ENCODE measurements around the gene ELL2.

The ELL2 gene

DNA sequence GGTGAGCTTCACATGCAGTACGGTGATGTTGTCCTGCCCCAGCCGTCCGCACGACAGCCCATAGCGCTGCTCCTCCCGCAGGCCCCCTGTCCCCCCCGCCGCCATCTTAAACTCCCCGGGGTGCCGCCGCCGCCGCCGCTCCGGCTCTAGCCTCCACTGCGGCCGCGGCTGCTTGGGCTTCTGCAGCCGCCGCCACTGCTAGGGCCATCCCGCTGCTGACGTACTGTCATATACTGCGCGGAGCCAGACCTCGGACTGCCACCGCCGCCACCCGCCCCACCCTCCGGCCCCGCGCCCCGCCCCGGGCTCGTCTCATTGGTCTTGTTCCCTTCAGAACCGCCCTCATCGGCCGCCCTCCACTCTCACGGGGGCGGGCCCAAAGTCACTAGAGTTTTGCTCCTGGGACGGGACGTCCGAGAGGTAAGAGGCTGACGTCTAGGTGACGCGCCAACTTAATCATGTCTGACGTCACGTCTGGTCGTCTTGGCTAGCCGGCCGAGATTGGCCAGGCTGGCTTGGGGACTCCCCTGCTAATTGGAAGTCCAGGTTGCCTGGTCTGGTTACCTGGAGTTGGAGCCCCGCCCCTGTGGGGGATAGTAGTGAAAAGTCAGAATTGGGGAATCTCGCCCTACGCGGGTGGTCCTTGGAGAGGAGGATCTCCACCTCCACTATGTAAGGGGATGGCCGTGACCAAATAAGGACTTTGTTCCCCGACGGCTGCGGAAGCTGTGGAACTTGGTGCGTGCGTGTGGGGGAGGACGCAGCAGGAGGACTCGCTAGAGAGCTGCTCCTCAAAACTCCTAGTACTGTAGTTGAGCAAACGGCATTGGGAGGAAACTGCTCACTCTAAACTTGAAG, at the start of gene ELL2:
Gene ELL2 (minus strand): TSS at position 235 of the 858 bp plus-strand sequence. CDS start 130 bp downstream, at position 105.
- peak; percentile 91 to 95 for DNase-seq (ENCODE audit: low read depth in 2 of 2)

- no peak for DNase-seq (ENCODE audit: low read depth in 2 of 2)
These were observed 47.5 kb upstream of the ELL2 start for GRCh38 chr5:96008987-96009647.

DNA sequence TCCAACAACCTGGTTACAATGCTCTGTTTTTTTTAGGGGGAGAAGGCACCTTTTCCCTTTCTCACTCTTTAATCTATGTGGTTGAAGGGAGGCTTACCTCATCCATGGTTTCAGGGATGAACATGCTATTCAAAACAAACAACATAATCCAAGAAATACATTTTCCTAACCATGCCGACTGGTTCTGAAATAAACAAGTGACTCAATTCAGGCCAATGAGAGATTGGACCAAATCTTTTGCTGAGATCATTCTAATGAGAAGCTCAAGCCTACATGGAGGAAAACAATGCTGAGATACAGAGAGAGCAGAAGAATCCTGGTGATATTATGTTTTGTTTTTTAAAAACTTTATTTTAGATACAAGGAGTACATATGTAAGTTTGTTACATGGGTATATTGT, 46.8 kb upstream of the ELL2 start:
- DNase-seq (ENCODE audit: low read depth in 2 of 2), result no peak

DNA sequence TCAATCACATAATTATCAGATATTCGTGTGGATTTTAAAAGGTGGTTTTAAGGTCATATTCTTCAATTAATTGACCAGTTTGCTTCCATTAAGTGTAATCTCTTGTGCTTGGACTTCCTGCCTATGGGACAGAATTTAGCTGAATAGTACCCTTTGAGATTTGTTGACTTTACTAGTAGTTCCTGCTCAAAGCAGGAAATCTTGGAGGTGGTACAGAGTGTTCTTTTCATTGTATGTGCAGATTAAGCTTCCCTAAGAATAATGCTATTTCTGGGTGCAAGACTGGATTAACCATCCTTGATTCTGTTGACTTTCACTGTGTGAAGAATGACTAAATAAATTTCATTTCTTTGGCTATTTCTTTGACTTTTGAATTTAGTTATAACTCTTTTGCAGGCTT, 45.4 kb upstream of the ELL2 start:
- no peak for DNase-seq (ENCODE audit: low read depth in 2 of 2)

GRCh38 chr5:96006291-96006690, 44.6 kb upstream of the ELL2 start:
- DNase-seq (ENCODE audit: low read depth in 2 of 2), result no peak

DNA sequence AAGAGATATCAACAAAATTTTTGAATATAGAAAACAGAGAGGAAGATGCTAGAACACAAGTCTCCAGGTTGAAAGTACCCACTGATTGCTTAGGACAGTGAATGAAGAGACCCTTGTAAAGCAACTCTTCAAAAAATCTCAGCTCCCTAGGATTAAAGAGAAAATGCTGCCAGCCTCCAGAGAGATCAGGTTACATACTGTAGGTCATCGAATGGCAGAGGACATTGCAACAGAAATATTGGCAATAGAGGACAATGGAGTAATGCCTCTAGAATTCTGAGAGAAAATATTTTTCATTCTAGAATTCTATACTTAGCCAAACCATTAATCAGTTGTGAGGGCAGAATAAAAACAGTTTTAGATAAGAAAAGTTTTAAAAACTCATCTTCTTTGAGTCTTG, 43.1 kb upstream of the ELL2 start:
- DNase-seq (ENCODE audit: low read depth in 2 of 2), result no peak

- no peak for DNase-seq (ENCODE audit: low read depth in 2 of 2)
These were observed 42.4 kb upstream of the ELL2 start for GRCh38 chr5:96004087-96004486.

- DNase-seq (ENCODE audit: low read depth in 2 of 2), result no peak
These were observed 39.6 kb upstream of the ELL2 start for GRCh38 chr5:96001262-96001661.

GRCh38 chr5:96000308-96000707, 38.7 kb upstream of the ELL2 start:
- DNase-seq (ENCODE audit: low read depth in 2 of 2), result no peak

- DNase-seq (ENCODE audit: low read depth in 2 of 2), result no peak
These were observed 35.5 kb upstream of the ELL2 start for GRCh38 chr5:95996904-95997723.

DNA sequence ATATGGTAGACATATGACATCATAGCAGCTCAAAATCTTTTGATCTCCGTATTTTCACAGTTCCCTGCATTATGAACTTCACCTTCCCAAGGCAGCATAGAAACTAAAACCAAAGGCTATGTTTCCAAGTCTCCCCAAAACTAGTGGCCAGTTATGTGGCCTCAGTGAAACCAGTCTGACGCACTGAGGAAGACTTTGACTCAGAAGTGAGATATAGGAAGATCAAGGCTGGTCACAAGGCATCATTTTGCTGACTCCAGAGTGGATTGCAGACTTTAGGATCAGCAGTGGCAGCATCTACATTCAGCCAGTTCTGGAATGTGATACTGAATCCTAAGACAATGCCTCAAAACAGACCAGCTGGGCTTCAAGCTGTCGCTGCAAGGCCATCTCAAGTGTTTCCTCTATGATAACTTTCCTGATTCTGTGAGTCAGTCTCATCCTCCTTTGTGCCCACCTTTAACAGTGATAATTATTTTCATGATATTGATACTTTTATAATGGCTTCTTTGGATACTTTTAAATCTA, 34.4 kb upstream of the ELL2 start:
- DNase-seq (ENCODE audit: low read depth in 2 of 2), result no peak

DNA sequence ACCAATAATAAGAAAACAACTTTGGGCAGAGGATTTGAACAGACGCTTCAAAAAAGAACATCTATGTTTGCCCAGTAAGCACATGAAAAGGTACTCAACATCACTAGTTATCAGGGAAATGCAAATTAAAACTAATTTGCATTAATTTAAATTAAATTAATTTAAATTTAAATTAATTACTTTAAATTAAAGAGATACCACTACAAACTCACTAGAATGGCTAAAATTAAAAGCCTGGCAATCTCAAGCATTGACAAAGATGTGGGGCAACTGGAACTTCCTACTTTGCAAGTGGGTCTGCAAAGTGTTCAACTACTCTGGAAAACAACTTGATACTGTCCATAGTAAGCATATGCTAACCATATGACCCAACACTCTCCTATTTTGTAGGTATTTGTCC, 32.1 kb upstream of the ELL2 start:
- no peak for DNase-seq (ENCODE audit: low read depth in 2 of 2)

- DNase-seq (ENCODE audit: low read depth in 2 of 2), result no peak
These were observed 31.6 kb upstream of the ELL2 start for GRCh38 chr5:95993266-95993665.

- no peak for DNase-seq (ENCODE audit: low read depth in 2 of 2)
These were observed 27.8 kb upstream of the ELL2 start for GRCh38 chr5:95989283-95990048.

DNA sequence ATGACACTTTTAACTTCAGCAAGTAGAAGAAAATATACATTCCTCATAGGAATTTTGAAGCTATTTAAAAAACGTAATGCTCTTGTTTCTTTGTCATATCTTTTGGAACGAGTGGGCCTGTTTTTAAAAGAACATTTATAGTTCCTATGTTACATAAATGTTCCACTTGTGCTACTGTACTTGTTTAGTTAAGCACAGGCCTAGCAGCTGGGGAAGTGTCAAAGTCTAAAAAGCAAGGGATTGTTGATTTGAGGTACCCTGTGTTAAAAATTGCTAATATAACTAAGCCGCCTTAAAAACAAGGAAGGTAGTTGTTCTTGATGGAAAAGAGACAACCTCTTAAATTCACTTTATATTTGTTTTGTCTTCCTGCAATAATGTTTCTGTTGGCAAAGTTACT, 27.2 kb upstream of the ELL2 start:
- DNase-seq (ENCODE audit: low read depth in 2 of 2), result no peak

GRCh38 chr5:95988094-95988493, 26.4 kb upstream of the ELL2 start:
- no peak for DNase-seq (ENCODE audit: low read depth in 2 of 2)

DNA sequence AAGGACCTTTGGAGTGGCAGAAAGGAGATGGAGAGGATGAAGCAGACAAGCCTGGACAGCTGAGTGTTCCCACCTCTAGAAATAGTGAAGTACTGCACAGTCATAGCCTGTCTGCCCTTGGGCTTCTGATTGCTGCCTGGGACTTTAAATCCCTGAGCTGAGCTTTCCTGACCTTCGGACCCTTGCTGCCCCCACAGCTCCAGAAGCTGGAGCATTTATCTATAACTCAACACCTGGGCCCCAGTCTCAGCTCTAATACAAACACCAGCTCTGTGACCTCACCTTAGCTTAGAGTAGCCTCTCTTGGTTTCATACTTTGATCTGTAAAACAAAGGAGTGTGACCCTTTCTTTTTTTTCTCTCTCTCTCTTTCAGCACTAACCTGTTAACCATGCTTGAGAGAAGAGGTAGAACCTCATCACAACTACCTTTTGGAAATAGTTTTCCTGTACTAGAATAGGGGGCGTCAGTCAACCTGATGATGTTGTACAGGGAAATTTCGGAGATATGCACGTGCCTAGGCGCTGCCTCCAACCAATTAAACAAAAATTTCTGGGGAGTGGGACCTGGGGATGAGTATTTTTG, 25.4 kb upstream of the ELL2 start:
- DNase-seq (ENCODE audit: low read depth in 2 of 2), result no peak

GRCh38 chr5:95986001-95986400, 24.4 kb upstream of the ELL2 start:
- no peak for DNase-seq (ENCODE audit: low read depth in 2 of 2)

GRCh38 chr5:95985249-95985648, 23.6 kb upstream of the ELL2 start:
- no peak for DNase-seq (ENCODE audit: low read depth in 2 of 2)

- DNase-seq (ENCODE audit: low read depth in 2 of 2), result no peak
These were observed 22.8 kb upstream of the ELL2 start for GRCh38 chr5:95984287-95984938.

- DNase-seq (ENCODE audit: low read depth in 2 of 2), result no peak
These were observed 21.9 kb upstream of the ELL2 start for GRCh38 chr5:95983509-95983908.

Data from stimulated activated CD8-positive, alpha-beta memory T cell treated with anti-CD3 and anti-CD28 coated beads, Interleukin-15, amount 100 ng/mL, for 4 hours (primary cell).